Measurements from ENCODE around the gene CCDC13. TPM values are rescaled to one million over a fixed set of nuclear protein-coding genes. Genes with fewer than 3 reads are reported as not detected.

Gene CCDC13
- total RNA-seq, 4 donors from 2014 or later = 0.27 to 33.3 (median 13.6) TPM

DNA sequence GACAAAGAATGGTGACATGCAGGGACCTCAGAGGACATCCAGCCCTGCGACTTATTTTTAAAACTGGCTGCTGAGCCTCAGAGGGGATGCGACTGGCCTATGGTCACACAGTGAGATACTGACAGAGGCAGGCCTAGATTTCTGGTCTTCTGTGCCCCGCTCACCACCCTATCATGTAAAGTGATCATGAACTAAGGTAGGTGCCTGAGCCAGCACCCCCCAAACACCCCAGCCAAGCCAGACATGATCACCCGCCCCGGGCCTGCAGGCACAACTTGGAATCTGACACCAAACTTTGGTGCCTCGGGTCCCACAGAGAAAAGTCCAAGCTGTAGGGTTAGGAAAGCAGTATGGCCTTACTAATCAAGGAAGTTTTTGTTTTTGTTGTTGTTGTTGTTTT, 36.5 kb downstream of the CCDC13 start:
- H3K27me3 ChIP-seq = no peaks in the 10 kb centered on the region
- no peaks in the 10 kb centered on the region for H3K36me3 ChIP-seq
- in situ Hi-C loops (cut with MboI; ENCODE audit: low pct_ligation_motif_present in 1 of 4, low pct_unique_long_range_greater_than_20kb in 1 of 4, low sequenced_read_pairs in 3 of 4) (no loop called here), intact Hi-C loops (cut with DNase I; ENCODE audit: low total_unique reads) (no loop called here)
- WGBS, 2 donors (ENCODE audit: low coverage in 1 of 2) = 90 to 100% methylated on average over 1 to 6 of the region's 6 CpGs
- TF ChIP-seq POLR2A (IDR thresholded peaks at IDR 0.05) = no peak
- TF ChIP-seq POLR2AphosphoS5 (IDR thresholded peaks at IDR 0.05) = no peak
- TF ChIP-seq, protein P1, sequence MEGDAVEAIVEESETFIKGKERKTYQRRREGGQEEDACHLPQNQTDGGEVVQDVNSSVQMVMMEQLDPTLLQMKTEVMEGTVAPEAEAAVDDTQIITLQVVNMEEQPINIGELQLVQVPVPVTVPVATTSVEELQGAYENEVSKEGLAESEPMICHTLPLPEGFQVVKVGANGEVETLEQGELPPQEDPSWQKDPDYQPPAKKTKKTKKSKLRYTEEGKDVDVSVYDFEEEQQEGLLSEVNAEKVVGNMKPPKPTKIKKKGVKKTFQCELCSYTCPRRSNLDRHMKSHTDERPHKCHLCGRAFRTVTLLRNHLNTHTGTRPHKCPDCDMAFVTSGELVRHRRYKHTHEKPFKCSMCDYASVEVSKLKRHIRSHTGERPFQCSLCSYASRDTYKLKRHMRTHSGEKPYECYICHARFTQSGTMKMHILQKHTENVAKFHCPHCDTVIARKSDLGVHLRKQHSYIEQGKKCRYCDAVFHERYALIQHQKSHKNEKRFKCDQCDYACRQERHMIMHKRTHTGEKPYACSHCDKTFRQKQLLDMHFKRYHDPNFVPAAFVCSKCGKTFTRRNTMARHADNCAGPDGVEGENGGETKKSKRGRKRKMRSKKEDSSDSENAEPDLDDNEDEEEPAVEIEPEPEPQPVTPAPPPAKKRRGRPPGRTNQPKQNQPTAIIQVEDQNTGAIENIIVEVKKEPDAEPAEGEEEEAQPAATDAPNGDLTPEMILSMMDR (IDR thresholded peaks at IDR 0.05) = no peak
- TF ChIP-seq EP300 (IDR thresholded peaks at IDR 0.05; ENCODE audit: low read depth) = no peak
- no peak overlapping the region for H3K27ac ChIP-seq
- no peaks in the 10 kb centered on the region for H3K9me3 ChIP-seq
- DNase-seq = no peak
- H3K4me1 ChIP-seq = no peaks in the 10 kb centered on the region
- H3K4me3 ChIP-seq = no peak overlapping the region

DNA sequence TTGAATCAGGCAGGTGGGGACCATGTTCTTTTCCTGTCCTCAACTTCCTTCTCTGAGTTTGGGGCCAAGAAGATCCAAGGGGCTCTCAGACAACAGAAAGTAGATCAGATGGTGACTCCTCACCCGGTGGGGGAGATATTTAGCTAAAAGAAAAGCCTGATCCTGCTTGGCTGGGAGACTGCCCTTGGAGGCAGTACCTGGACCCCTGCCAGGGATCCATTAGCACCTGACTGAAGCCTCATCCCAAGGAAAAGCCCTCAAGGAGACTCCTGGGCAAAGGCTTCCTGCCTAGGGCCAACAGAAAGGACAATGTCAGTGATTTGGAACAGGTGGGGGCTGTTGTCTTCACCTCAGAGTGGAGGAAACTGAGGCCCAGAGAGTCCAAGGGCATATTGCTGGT, 37.0 kb downstream of the CCDC13 start:
- Histone ChIP-seq H3K9me3 (no peaks in the 10 kb centered on the region), H3K36me3 (no peaks in the 10 kb centered on the region), H3K27ac (no peak overlapping the region), H3K4me1 (no peaks in the 10 kb centered on the region), H3K4me3 (no peak overlapping the region), H3K27me3 (no peaks in the 10 kb centered on the region)
- 80% methylated on average over 1 of the region's 1 CpG; no CpG with 5 or more reads in 1 of the 2 donors for WGBS, 2 donors (ENCODE audit: low coverage in 1 of 2)
- in situ Hi-C loops (cut with MboI; ENCODE audit: low pct_ligation_motif_present in 1 of 4, low pct_unique_long_range_greater_than_20kb in 1 of 4, low sequenced_read_pairs in 3 of 4) (no loop called here), intact Hi-C loops (cut with DNase I; ENCODE audit: low total_unique reads) (no loop called here)
- DNase-seq = no peak
- TF ChIP-seq POLR2AphosphoS5 (IDR thresholded peaks at IDR 0.05) (no peak), POLR2A (IDR thresholded peaks at IDR 0.05) (no peak), EP300 (IDR thresholded peaks at IDR 0.05; ENCODE audit: low read depth) (no peak)

DNA sequence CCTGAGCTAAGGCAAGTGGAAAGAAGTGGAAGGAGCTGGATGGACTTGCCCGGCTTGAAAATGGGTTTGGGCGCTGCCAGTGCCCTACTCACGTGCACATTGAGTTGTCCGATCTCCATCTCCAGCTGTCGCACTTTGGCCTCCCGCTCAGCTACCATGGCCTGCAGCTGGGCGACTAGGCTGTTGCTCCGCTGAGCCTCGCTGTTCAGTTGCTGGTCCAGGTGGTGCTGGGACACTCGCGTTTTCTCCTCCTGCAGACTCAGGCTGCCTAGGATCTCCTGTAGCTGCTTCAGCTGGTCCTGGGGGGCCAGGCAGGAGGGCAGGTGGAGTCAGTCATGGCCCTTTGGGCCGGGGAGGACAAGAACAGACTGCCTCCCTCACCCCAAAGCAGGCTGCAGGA, 37.4 kb downstream of the CCDC13 start:
- Histone ChIP-seq H3K27me3 (no peaks in the 10 kb centered on the region), H3K9me3 (no peaks in the 10 kb centered on the region), H3K4me1 (no peaks in the 10 kb centered on the region), H3K27ac (no peak overlapping the region), H3K4me3 (no peak overlapping the region), H3K36me3 (no peaks in the 10 kb centered on the region)
- TF ChIP-seq POLR2AphosphoS5 (IDR thresholded peaks at IDR 0.05) = no peak
- no peak for TF ChIP-seq EP300 (IDR thresholded peaks at IDR 0.05; ENCODE audit: low read depth)
- no peak for TF ChIP-seq POLR2A (IDR thresholded peaks at IDR 0.05)
- TF ChIP-seq, protein P1 (IDR thresholded peaks at IDR 0.05) = no peak
- DNase-seq = no peak
- WGBS, 2 donors (ENCODE audit: low coverage in 1 of 2) = 90 to 93% methylated on average over 3 to 12 of the region's 12 CpGs
- intact Hi-C loops (cut with DNase I; ENCODE audit: low total_unique reads) = no loop called here
- in situ Hi-C loops (cut with MboI; ENCODE audit: low pct_ligation_motif_present in 1 of 4, low pct_unique_long_range_greater_than_20kb in 1 of 4, low sequenced_read_pairs in 3 of 4) = no loop called here

DNA sequence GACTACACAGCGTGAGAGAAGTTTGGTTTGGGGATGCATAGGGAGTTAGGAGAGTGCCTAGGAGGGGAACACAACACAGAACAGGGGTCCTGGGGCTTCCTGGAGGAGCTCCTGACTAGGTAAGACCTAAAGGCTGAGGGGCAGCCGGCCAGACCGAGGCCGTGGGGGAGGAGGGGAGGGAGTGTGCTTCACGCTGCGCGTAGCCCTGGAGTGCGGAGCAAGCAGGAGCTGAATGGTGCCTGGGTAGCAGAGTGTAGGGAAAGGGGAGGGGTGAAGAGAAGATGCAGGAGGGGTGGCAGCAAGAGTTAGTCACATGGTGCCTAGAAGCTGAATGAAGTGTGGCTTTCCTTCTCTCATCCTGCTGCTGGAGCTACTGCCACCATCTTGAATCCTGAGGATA, 38.0 kb downstream of the CCDC13 start:
- no peaks in the 10 kb centered on the region for H3K4me1 ChIP-seq
- H3K27me3 ChIP-seq = no peaks in the 10 kb centered on the region
- H3K9me3 ChIP-seq = no peaks in the 10 kb centered on the region
- TF ChIP-seq POLR2A (IDR thresholded peaks at IDR 0.05) = no peak
- TF ChIP-seq EP300 (IDR thresholded peaks at IDR 0.05; ENCODE audit: low read depth) = no peak
- TF ChIP-seq, protein P1 (IDR thresholded peaks at IDR 0.05) = no peak
- TF ChIP-seq POLR2AphosphoS5 (IDR thresholded peaks at IDR 0.05) = no peak
- H3K36me3 ChIP-seq = no peaks in the 10 kb centered on the region
- 84% methylated on average over 8 of the region's 8 CpGs; no CpG with 5 or more reads in 1 of the 2 donors for WGBS, 2 donors (ENCODE audit: low coverage in 1 of 2)
- no peak overlapping the region for H3K4me3 ChIP-seq
- H3K27ac ChIP-seq = no peak overlapping the region
- intact Hi-C loops (cut with DNase I; ENCODE audit: low total_unique reads) = no loop called here
- no peak for DNase-seq
- in situ Hi-C loops (cut with MboI; ENCODE audit: low pct_ligation_motif_present in 1 of 4, low pct_unique_long_range_greater_than_20kb in 1 of 4, low sequenced_read_pairs in 3 of 4) = no loop called here

DNA sequence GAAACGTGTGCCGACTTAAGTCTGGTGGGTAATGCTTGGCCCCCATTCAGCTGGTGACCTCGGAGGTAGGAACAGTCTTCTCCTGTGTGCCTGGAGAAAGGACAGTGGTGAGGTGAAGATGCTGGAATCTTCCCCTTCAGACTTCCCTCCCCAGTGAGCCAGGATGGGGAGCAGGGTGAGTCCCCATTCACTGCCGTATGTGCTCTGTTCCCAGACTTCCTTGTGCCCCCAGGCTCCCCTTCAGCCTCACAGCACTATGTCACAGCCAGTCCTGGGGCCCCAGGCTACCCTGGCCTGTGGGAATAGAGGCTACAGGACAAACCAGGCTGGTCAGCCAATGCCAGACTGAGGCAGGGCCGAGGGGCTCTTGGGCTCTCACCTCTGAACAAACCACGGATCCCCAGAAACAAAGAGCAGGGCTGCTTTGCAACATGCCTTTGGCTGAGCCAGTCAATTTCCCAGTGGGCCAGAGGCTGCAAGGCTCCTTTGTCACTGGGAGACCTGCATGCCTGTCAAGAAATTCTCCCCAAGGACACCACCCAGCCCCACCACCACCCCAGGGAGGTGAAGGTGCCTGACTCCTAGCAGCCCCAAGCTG, 38.7 kb downstream of the CCDC13 start:
- WGBS, 2 donors (ENCODE audit: low coverage in 1 of 2) = 81% methylated on average over 6 of the region's 6 CpGs; no CpG with 5 or more reads in 1 of the 2 donors

More for the DNA sequence above, 38.7 kb downstream of the CCDC13 start:
- DNase-seq = no peak
- H3K36me3 ChIP-seq = no peaks in the 10 kb centered on the region
- H3K27me3 ChIP-seq = no peaks in the 10 kb centered on the region
- no peak overlapping the region for H3K4me3 ChIP-seq
- intact Hi-C loops (cut with DNase I; ENCODE audit: low total_unique reads) = no loop called here
- no peaks in the 10 kb centered on the region for H3K4me1 ChIP-seq
- in situ Hi-C loops (cut with MboI; ENCODE audit: low pct_ligation_motif_present in 1 of 4, low pct_unique_long_range_greater_than_20kb in 1 of 4, low sequenced_read_pairs in 3 of 4) = no loop called here
- H3K27ac ChIP-seq = no peak overlapping the region
- TF ChIP-seq, protein P1 (IDR thresholded peaks at IDR 0.05) = no peak
- TF ChIP-seq POLR2AphosphoS5 (IDR thresholded peaks at IDR 0.05) (no peak), EP300 (IDR thresholded peaks at IDR 0.05; ENCODE audit: low read depth) (no peak)
- no peaks in the 10 kb centered on the region for H3K9me3 ChIP-seq
